GM12892 (cell line): ENCODE measurements around the gene PRDM5.

ENCODE experiments used
- POLR2A ChIP-seq: IDR thresholded peaks from 2 replicates; pipeline ENCODE4 v1.6.1; 2011; ENCODE audit warnings: low read depth, low read length, control low read depth
- POLR2AphosphoS5 ChIP-seq: IDR thresholded peaks from 2 replicates; pipeline ENCODE4 v1.6.1; 2011; ENCODE audit warnings: low read depth, low read length, control low read depth

DNA sequence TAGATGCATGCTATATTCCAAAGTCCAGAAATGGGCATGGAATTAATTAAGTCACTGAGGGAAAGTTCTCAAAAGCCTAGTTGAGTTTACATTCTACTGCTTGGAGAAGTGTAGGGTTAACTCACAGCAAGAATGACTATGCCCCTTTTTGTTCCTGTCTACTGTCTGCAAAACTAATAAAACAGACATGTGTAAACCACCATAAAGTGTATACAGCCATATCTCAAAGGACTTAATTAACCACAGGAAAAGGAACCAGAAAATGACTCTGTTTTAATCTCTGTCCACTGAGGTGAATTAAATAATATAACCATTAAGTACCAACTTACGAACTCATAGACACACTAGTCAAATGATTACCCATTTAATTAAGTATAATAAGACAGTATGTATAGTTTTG lies 84.9 kb downstream of the PRDM5 start:
- no peak for TF ChIP-seq POLR2AphosphoS5
- no peak for TF ChIP-seq POLR2A
